Kasumi-1 (cell line): Measurements from ENCODE around the gene CST6.

Source experiments
- DNase-seq, 2 experiments: peaks; one replicate each; lab custom pipeline; 2025; lab: John Stamatoyannopoulos, UW

CST6 gene, protein sequence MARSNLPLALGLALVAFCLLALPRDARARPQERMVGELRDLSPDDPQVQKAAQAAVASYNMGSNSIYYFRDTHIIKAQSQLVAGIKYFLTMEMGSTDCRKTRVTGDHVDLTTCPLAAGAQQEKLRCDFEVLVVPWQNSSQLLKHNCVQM

DNA sequence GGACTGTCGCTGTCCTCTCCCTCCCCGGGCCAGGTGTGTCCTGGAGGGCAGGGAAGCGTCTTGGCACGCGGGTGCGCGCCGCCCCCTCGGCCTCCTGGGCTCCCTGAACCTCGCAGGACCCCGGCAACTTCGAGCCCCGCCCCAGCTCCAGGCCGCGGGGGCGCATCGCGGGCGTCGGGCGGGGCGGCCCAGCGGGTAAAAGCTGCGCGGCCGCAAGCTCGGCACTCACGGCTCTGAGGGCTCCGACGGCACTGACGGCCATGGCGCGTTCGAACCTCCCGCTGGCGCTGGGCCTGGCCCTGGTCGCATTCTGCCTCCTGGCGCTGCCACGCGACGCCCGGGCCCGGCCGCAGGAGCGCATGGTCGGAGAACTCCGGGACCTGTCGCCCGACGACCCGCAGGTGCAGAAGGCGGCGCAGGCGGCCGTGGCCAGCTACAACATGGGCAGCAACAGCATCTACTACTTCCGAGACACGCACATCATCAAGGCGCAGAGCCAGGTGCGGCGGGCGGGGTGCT lies at the start of gene CST6:
Gene CST6 (plus strand): TSS at position 224 of the 519 bp plus-strand sequence. CDS start 37 bp downstream, at position 261.
- no peak for DNase-seq

DNA sequence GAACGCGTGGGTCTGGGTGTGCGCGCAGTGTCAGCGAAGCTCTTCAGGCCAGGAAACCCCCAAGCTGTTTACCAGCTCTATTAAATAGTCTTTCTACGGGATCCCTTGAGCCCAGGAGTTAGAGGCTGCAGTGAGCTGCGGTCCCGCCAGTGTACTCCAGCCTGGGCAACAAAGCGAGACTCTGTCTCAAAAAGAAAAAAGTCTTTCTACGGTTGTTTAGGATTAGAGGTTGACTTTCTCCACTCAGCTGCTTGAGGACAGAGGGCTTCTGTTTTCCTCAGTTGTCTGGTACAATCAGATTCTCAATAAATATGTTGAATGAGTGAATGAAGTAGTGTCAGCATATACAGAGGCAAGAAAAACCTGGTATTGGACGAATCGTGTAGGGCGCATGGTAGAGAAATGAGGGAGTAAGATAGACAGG lies 49.7 kb upstream of the CST6 start:
- DNase-seq = no peak

DNA sequence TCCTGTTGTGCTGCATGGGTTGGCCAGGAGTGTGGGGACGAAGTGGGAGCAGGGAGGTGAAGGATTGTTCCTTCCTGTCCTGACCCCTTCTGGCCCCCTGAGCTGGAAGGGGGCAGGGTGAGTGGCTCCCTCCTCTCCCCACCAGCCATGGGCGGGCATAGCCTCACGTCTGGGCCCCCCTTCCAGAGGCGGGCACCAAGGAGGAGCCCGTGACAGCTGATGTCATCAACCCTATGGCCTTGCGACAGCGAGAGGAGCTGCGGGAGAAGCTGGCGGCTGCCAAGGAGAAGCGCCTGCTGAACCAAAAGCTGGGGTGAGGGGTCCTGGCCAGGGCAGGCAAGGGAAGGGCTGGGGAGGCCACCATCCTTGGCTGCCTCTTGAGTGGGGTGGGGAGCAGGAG lies 46.9 kb upstream of the CST6 start:
- DNase-seq = no peak

DNA sequence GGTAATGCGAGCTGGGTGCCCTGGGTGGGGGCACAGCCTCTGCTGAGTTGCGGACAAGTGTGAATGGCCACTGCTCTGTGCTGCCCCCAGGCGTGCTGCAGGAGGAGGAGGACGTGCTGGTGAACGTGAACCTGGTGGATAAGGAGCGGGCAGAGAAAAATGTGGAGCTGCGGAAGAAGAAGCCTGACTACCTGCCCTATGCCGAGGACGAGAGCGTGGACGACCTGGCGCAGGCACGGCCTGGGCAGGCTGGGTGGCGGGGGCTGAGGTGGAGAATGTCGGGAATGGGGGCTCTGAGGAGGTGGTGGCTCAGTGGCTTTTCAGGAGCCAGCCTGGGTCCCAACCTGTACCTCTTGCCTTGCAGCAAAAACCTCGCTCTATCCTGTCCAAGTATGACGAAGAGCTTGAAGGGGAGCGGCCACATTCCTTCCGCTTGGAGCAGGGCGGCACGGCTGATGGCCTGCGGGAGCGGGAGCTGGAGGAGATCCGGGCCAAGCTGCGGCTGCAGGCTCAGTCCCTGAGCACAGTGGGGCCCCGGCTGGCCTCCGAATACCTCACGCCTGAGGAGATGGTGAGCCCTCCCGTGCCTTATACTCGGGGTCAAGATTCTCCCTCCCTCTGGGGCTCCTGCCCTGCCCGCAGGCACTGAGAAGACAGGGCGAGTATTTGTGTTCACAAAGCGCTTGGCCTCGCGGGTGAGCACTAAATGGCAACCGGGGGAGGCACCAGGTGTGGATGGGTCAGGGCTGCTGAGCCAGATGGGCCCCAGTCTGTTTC lies 45.6 kb upstream of the CST6 start:
- DNase-seq = no peak

DNA sequence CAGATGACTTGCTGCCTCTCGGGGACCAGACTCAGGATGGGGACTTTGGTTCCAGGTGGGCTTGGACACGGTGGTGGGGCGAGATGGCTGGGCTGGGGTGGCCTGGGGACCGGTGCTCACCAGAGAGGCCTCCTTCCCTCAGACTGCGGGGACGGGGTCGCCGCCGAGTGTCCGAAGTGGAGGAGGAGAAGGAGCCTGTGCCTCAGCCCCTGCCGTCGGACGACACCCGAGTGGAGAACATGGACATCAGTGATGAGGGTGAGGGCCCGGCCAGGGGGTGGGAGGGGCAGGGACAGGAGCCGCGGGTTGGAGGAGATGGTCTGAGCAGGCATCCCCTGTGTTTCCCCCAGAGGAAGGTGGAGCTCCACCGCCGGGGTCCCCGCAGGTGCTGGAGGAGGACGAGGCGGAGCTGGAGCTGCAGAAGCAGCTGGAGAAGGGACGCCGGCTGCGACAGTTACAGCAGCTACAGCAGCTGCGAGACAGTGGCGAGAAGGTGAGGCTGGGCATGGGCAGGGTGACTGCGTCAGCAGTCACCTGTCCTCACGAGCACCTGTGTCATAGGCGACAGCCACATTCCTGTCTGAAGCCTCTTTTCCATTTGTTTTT lies 44.4 kb upstream of the CST6 start:
- no peak for DNase-seq

DNA sequence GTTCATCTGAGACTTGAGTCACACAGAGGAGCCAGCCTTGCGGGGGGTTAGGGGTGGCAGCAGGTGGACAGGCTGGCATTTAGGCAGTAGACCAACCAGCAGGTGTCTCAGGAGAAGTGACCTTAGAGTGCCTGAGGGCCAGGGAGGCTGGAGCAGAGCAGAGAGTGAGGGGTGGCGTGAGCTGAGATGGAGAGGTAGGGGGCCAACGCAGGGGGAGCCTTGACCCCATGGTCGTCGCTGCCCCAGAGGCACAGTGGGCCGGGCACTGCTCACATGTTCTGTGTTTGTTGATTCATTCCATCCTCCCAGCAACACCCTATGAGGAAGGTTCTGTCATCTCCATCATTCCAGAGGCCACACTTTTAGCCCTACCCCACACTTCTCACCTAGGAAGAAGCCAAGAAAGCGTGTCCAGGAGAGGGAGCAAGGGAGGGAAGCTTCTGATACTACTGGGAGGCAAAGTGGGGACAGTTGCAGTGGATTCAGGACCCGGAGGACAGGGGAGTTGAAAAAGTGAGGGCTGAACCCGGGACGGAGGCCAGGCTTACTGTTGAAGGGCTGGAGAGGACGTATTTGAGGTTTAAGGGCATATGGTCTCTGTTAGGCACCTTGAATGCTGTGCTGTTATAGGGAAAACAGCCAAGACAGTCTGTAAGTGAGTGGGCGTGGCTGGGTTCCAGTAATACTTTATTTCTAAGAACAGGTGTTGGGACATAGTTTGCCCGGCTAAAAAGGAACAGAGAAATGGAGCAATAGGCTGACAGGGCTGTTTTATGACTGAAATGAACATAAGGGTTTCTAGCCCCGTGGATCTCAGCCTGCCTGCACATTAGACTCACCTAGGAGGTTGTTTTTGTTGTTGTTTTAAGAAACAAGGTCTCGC lies 43.0 kb upstream of the CST6 start:
- no peak for DNase-seq

DNA sequence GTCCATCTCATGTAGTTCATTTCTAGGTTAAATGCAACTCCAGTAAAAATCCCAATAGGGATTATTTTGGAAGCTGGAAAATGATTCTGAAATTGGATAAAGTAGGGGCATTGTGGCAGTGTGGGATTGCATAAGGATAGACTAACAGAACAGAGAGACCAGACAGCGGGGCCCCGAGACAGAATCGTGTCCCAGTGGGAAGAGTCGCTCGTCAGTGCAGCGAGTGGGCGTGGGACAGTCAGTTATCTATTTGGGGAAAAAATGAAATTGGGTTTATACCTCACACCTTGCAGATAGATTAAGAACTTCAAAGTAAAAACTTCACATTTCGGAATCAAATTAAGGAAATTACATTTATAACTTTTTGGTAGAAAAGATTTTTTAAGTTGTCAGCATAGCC lies 39.7 kb upstream of the CST6 start:
- DNase-seq = no peak

DNA sequence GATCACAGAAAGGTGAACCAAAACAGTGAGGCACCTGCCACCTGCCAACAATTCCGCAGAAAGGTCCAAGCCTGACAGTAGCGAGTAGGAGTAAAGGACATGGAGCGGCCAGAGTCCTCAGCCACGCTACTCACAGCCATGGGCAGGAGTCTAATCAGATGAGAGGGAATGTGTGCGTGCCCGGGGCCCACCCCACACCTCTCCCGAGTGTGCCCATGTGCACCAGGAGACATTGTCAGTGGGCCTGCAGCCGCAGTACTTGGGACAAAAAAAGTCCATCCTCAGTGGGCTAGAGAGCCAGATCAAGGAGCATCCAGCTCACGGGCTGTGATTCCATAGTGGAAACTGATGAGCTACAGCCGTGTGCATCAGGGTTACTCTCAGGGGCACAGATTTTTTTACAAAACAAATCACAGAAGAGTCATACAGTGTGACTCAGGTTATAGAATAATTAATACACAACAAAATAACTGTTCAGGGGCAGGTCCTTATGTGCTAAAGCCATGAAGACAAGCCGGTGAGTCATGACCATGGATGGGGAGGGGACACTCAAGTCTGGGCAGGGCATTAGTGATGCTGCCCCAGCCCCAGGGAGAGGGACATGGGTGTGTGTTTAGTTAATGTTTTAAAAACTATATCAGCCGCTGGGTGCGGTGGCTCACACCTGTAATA lies 38.2 kb upstream of the CST6 start:
- DNase-seq = no peak

DNA sequence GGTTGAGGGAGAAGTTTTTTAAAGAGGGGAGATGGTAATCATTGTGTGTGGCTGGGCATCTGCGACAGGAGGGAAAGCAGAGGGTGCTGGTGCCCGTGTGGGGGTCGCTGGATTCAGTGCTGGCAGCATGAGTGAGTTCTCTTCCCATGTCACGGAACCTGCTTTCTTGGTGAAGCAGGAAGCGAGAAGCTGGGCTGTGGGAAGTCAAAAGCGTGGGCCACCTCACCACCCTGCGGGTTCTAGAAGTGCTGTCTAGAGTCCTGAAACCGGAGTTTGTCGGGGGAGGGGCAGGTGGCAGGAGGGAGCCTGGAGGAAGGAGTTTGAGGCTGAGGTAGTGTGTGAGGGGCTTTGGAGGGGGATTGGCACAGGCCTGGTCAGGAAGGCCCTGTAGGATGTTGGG lies 36.0 kb upstream of the CST6 start:
- DNase-seq = no peak

DNA sequence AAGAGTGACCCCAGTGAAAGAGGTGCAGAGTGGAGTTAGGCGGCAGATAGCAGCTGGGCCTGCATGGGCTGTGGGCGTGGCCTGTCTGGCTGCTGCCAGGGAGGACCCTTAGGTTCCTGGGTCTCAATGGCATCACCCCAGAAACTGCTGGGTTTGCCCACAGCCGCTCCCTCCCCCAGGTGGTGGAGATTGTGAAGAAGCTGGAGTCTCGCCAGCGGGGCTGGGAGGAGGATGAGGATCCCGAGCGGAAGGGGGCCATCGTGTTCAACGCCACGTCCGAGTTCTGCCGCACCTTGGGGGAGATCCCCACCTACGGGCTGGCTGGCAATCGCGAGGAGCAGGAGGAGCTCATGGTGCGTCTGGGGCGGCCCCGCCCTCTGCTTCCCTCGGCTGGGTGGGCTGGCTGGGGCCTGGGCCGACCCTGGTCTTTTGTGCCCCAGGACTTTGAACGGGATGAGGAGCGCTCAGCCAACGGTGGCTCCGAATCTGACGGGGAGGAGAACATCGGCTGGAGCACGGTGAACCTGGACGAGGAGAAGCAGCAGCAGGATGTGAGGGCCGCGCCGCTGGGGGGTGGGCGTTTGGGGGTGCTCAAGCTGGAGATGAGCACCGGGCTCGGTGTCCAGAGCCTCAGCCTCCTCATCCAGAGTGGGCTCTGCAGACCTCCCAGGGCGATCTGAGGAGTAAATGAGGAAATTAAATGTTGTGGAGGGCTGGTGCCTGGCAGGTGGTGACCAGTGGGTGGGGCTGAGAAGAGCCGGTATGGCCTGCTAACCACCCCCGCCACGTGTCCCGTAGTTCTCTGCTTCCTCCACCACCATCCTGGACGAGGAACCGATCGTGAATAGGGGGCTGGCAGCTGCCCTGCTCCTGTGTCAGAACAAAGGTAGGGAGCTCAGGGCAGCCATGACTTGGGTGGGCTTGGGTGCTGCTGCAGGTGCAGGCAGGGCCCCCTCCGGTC lies 35.3 kb upstream of the CST6 start:
- DNase-seq = no peak

DNA sequence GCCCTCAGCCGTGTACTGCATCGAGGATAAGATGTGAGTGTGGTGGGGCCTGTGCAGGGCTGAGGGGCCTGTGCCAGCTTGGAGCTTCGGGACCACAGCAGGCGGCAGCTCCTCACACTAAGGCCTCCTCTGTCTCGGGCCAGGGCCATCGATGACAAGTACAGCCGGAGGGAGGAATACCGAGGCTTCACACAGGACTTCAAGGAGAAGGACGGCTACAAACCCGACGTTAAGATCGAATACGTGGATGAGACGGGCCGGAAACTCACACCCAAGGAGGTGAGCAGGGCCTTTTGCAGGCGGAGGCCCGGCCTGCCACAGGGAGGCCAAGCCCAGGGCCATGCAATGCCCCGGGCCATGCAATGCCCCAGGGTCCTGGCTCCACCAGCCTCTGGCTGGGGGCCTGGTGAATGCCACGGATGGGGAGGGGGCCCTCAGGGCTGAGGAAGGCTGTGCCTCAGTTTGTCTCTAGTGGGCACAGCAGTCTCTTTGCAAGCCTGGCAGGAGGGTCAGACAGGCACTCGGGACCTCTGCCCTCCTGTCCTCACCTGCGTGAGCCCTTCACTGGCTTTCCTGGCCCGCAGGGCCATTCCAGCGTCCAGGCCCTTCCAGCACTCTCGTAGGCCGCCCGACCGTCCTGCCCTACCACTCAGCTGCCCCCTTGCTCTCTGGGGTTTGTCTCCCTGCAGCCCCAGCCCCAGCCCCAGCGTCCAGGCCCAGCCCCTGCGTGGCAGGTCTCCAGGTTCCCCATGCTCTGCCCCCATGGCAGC lies 34.0 kb upstream of the CST6 start:
- DNase-seq = no peak

DNA sequence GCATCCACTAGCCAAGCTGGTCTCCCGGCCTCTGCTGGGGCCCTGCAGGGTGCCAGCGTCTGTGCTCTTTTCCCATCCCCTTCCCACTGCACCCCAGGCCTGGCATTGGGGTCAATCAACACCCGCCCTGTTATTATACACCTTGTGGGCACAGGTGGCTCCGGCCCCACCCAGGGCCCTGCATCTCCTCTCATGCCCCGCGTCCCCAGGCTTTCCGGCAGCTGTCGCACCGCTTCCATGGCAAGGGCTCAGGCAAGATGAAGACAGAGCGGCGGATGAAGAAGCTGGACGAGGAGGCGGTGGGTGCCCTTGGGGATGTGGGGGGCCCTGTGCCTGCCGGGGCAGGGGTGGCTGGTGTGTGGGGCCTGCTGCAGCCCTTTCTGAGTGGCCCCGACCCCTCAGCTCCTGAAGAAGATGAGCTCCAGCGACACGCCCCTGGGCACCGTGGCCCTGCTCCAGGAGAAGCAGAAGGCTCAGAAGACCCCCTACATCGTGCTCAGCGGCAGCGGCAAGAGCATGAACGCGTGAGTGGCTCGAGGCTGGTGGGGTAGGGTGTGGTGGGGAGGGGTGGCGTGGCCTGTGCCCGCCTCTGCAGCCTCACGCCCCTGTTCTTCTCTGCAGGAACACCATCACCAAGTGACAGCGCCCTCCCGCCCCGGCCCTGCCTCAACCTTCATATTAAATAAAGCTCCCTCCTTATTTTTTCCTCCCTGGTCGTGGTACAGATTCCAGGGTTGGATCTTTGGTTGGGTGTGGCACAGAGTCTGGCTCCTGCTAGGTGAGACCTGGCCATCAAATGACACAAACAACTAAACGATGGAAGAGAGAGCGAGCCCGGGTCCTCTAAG lies 33.2 kb upstream of the CST6 start:
- no peak for DNase-seq

DNA sequence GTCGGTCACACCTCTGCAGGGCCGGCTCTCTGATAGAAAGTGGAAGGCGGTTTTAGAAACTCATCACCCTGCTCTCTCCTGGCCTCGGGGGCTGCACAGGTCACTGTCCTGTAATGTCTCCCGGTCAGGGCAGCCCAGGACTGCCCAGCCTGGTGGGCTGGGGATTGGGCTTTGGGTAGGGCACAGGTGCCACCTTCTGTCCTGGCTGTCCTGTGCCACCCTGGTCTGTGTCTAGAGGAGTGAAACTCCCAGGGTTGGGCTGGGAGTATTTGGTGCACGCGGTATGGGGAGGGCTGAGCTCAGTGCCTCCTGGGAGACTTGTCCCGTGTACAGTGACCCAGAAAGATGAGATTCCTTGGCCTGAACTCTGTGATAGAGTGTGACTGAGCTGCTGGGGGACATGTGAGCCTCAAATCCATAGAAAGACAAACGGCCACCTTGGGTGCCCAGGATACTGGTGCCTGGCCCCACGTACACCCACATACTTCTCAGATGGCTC lies 32.5 kb upstream of the CST6 start:
- no peak for DNase-seq

DNA sequence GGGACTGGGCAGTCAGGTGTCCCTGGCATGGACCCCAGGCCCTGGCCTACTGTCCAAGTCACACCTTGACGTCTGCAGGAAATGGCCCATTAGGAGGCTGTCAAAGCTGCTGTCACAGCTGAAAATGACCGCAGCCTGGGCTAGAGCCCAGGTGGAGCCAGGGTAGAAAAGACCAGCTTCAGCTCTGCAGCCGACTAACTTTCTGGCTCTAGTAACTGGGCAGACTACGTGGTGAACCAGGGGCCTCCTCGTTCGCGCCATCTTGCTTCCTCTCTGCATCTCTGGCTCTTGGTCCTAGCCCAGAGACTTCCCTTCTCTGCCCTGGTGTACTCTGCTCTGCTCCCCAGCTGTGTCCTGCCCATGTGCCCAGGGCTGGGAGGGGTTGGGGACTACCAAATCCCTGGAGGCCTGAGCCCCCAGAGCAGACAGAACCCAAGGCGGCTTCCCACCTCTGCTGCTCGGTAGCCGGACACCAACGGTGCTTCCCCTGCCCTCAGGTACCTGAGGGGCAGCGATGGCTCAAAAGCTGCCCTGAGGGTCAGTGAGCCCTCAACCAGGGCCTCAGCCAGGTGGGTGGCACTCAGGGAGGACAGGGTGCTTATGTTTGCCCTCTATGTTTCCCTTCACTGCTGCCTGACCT lies 30.6 kb upstream of the CST6 start:
- DNase-seq = no peak

DNA sequence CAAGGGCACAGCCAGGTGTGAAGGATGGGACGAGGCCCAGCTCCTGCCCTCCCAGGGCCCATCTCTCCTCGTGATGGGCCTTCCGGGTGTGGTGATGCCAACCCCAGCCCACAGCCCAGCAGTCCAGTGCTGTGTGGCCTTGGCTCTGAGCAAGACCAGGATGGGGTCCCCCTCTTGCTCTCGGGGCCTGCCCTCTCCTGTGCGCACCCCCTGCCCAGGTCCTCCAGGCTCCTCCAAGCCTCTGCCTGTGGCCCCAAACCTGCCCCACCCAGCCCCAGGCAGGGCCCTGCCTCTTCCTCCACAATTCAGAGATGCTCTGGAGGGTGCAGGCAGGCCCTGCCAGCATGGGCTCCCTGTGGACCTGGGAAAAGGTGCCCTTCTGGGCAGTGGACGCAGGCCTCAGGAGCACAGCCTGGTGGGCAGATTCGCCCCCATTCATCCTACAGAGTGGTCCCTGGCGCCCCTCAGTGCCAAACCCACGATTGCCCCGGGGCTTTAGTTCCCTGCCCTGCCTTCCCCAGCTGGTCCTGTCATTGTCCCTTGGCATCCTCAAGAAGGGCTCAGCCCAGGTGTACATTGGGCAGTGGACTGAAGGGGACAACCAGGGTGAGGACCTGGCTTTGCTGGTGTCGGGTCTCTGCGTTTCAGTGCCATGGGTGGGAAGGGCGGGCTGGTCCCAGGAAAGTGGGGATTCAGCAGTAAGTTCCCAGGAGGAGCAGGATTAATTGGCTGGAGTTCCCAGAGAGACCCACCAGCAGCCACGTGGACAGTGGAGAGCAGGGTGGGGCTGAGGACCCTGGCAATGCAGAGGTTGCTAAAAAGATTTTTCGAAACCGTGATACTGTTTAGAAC lies 29.6 kb upstream of the CST6 start:
- DNase-seq = no peak

DNA sequence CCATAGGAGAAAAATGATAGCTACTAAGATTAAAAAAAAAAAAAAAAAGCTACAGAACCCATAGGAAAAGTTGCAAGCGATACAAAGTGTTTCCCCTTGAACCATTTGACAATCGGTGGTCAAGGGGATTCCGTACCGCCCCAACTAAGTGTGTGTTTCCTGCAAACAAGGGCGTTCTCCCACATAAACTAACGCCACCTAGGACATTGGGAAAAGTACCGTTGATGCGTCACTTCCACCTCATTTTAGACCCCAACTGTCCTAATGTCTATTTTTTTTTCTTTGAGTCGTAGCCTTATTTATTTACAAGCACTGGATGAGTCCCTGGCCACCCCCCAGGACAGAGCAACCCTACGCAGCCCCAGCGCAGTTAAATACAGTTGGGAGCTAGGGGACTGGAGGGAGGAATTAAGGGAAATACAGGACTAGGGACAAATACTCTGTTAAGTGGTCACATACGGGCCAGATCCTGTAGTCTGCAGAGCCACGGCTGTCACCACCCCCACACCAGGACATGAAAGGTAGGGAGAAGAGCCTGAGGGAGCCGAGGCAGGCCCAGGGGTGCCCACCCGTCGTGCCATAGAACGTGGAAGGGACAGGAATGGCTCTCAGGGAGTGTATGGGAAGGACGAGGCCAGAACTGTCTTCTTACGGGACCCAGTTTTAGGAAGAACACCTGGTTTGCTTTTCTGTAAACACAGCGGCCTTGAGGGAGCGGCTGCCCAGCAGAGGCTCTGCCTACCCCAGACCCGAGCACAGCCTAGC lies 28.8 kb upstream of the CST6 start:
- DNase-seq = no peak
